GM18526 (cell line): ENCODE results near the gene KLF17.

ENCODE experiments used
- POLR2A ChIP-seq: IDR thresholded peaks from 3 replicates; pipeline ENCODE4 v1.6.1; 2011; ENCODE audit not compliant: insufficient read length; ENCODE audit errors: extremely low read depth

Gene KLF17

GRCh38 chr1:44134071-44134920, 15.7 kb downstream of the KLF17 start:
- TF ChIP-seq POLR2A: no peak

GRCh38 chr1:44135886-44136285, 17.3 kb downstream of the KLF17 start:
- no peak for TF ChIP-seq POLR2A

GRCh38 chr1:44138239-44138638, 19.6 kb downstream of the KLF17 start:
- TF ChIP-seq POLR2A: no peak

GRCh38 chr1:44141531-44141930, 22.9 kb downstream of the KLF17 start, which contains the start of gene KLF18:
TSS of gene KLF18 (minus strand) at chr1:44141631. CDS start at chr1:44141631, 0 bp downstream.
- no peak for TF ChIP-seq POLR2A

GRCh38 chr1:44144962-44145756, 26.5 kb downstream of the KLF17 start:
- no peak for TF ChIP-seq POLR2A

- TF ChIP-seq POLR2A: no peak
Measured at GRCh38 chr1:44146536-44147361, 28.1 kb downstream of the KLF17 start.

GRCh38 chr1:44147582-44147981, 29.0 kb downstream of the KLF17 start:
- TF ChIP-seq POLR2A: no peak

- TF ChIP-seq POLR2A: no peak
Measured at GRCh38 chr1:44151332-44151731, 32.7 kb downstream of the KLF17 start.

GRCh38 chr1:44151808-44152207, 33.2 kb downstream of the KLF17 start:
- no peak for TF ChIP-seq POLR2A

- no peak for TF ChIP-seq POLR2A
Measured at GRCh38 chr1:44152692-44153091, 34.1 kb downstream of the KLF17 start.

- no peak for TF ChIP-seq POLR2A
Measured at GRCh38 chr1:44154049-44154448, 35.4 kb downstream of the KLF17 start.

GRCh38 chr1:44157903-44158302, 39.3 kb downstream of the KLF17 start:
- no peak for TF ChIP-seq POLR2A

- TF ChIP-seq POLR2A: no peak
Measured at GRCh38 chr1:44158871-44159270, 40.2 kb downstream of the KLF17 start.

- TF ChIP-seq POLR2A: no peak
Measured at GRCh38 chr1:44161546-44161945, 42.9 kb downstream of the KLF17 start.

- no peak for TF ChIP-seq POLR2A
Measured at GRCh38 chr1:44168520-44169098, 50.0 kb downstream of the KLF17 start.
